ENCODE data around the gene MANBA. TPM values are rescaled to one million over a fixed set of nuclear protein-coding genes. Genes with fewer than 3 reads are reported as not detected.

MANBA gene
- total RNA-seq = 81.5 and 129 TPM in 2 replicates

GRCh38 chr4:102760645-102761295, at the start of gene MANBA:
MANBA (minus strand) TSS chr4:102760968; CDS start chr4:102760894, 74 bp downstream.

Other genes starting within 250 kb of the MANBA start
- gene UBE2D3, start 66.6 kb upstream of the MANBA start, total RNA-seq = 256 and 334 TPM in 2 replicates
- 34.2 and 37.7 TPM in 2 replicates for gene CISD2, start 108.0 kb upstream of the MANBA start, total RNA-seq